HEK293 (cell line): ENCODE data around the gene LSM7.
A peak's percentile ranks its signal among the peaks of the same experiment; 100 is the strongest.

ENCODE experiments used
- CTCF ChIA-PET: fragments of 350-600 bp; formaldehyde crosslinking; extraction: SDS; loops from one replicate; lab custom pipeline; 2021; ENCODE audit warnings: antibody characterized with exemption; lab: Yijun Ruan, JAX
- POLR2A ChIA-PET: fragments of 300-600 bp; formaldehyde crosslinking; extraction: SDS; loops from one replicate; lab custom pipeline; 2020; ENCODE audit warnings: antibody characterized with exemption, inconsistent platforms; lab: Yijun Ruan, JAX
- H3K27ac ChIP-seq: fragments of 200-500 bp; sonication (Bioruptor generic); 2 replicates; pipeline ENCODE4 v1.5.1; 2014; ENCODE audit warnings: low read depth, low read length, control low read depth, inconsistent platforms; ENCODE audit errors: extremely low read depth
- H3K36me3 ChIP-seq, 2 experiments: fragments of 200-500 bp in 1 of 2; sonication (Bioruptor generic) in 1 of 2; 1 replicate in 1 of 2; 2 replicates in 1 of 2; pipeline ENCODE4 v1.5.1; 2014 to 2017; ENCODE audit warnings: inconsistent platforms in 2 of 2, low read length in 2 of 2; ENCODE audit not compliant: control insufficient read depth in 2 of 2, insufficient read depth in 1 of 2
- H3K4me1 ChIP-seq: fragments of 200-500 bp; sonication (Bioruptor generic); 2 replicates; pipeline ENCODE4 v1.5.1; 2014; ENCODE audit warnings: mild to moderate bottlenecking, low read length, inconsistent platforms; ENCODE audit not compliant: control insufficient read depth, insufficient read depth
- H3K4me3 ChIP-seq: 2 replicates; pipeline ENCODE4 v1.5.1; 2011; ENCODE audit warnings: low read depth, mild to moderate bottlenecking, control low read depth, low read length, moderate library complexity
- H3K9me3 ChIP-seq: fragments of 200-500 bp; sonication (Bioruptor generic); 2 replicates; pipeline ENCODE4 v1.5.1; 2014; ENCODE audit warnings: low read depth, low read length, inconsistent platforms; ENCODE audit not compliant: control insufficient read depth, insufficient read depth
- PATZ1 ChIP-seq: fragments of 450-650 bp; formaldehyde crosslinking; IDR thresholded peaks from 2 replicates; pipeline ENCODE4 v1.5.1; 2016; ENCODE audit warnings: missing biosample characterization, missing genetic modification characterization
- SCRT1 ChIP-seq: fragments of 450-650 bp; formaldehyde crosslinking; IDR thresholded peaks from 2 replicates; pipeline ENCODE4 v1.5.1; 2016; ENCODE audit warnings: missing biosample characterization, missing genetic modification characterization, borderline replicate concordance
- SP2 ChIP-seq: fragments of 450-650 bp; formaldehyde crosslinking; IDR thresholded peaks from 2 replicates; pipeline ENCODE4 v1.5.1; 2016; ENCODE audit warnings: missing biosample characterization, missing genetic modification characterization
- ZBTB20 ChIP-seq: fragments of 450-650 bp; formaldehyde crosslinking; IDR thresholded peaks from 2 replicates; pipeline ENCODE4 v1.5.1; 2016; ENCODE audit warnings: missing biosample characterization, missing genetic modification characterization
- ZBTB26 ChIP-seq: fragments of 450-650 bp; formaldehyde crosslinking; optimal IDR thresholded peaks from 2 replicates; pipeline ENCODE3; 2016; ENCODE audit warnings: missing biosample characterization, mild to moderate bottlenecking, missing genetic modification characterization
- ZEB2 ChIP-seq: fragments of 450-650 bp; formaldehyde crosslinking; IDR thresholded peaks from 2 replicates; pipeline ENCODE4 v1.5.1; 2016; ENCODE audit warnings: missing biosample characterization, missing genetic modification characterization
- ZFHX2 ChIP-seq: fragments of 450-650 bp; formaldehyde crosslinking; conservative IDR thresholded peaks from 2 replicates; pipeline ENCODE4 v1.5.1; 2016; ENCODE audit warnings: missing biosample characterization, missing genetic modification characterization
- ZFP69B ChIP-seq: fragments of 450-650 bp; formaldehyde crosslinking; IDR thresholded peaks from 2 replicates; pipeline ENCODE4 v1.5.1; 2016; ENCODE audit warnings: missing biosample characterization, missing genetic modification characterization
- ZNF132 ChIP-seq: fragments of 450-650 bp; formaldehyde crosslinking; IDR thresholded peaks from 2 replicates; pipeline ENCODE4 v1.5.1; 2017; ENCODE audit warnings: missing biosample characterization, missing genetic modification characterization, borderline replicate concordance
- ZNF133 ChIP-seq: fragments of 450-650 bp; formaldehyde crosslinking; IDR thresholded peaks from 2 replicates; pipeline ENCODE4 v1.5.1; 2016; ENCODE audit warnings: missing biosample characterization, missing genetic modification characterization
- ZNF138 ChIP-seq: fragments of 450-650 bp; formaldehyde crosslinking; IDR thresholded peaks from 2 replicates; pipeline ENCODE4 v1.5.1; 2016; ENCODE audit warnings: missing biosample characterization, missing genetic modification characterization, borderline replicate concordance
- ZNF140 ChIP-seq: fragments of 450-650 bp; formaldehyde crosslinking; IDR thresholded peaks from 2 replicates; pipeline ENCODE4 v1.5.1; 2016; ENCODE audit warnings: missing biosample characterization, missing genetic modification characterization
- ZNF157 ChIP-seq: fragments of 450-650 bp; formaldehyde crosslinking; IDR thresholded peaks from 2 replicates; pipeline ENCODE4 v1.5.1; 2016; ENCODE audit warnings: missing biosample characterization, missing genetic modification characterization
- ZNF184 ChIP-seq: fragments of 450-650 bp; IDR thresholded peaks from 2 replicates; pipeline ENCODE4 v1.5.1; 2018; ENCODE audit warnings: missing biosample characterization, mild to moderate bottlenecking, missing genetic modification characterization
- ZNF280D ChIP-seq: fragments of 450-650 bp; formaldehyde crosslinking; IDR thresholded peaks from 2 replicates; pipeline ENCODE4 v1.5.1; 2016; ENCODE audit warnings: missing biosample characterization, missing genetic modification characterization
- ZNF37A ChIP-seq: fragments of 450-650 bp; IDR thresholded peaks from 2 replicates; pipeline ENCODE4 v1.5.1; 2018; ENCODE audit warnings: missing biosample characterization, missing genetic modification characterization
- ZNF394 ChIP-seq: fragments of 450-650 bp; formaldehyde crosslinking; IDR thresholded peaks from 2 replicates; pipeline ENCODE4 v1.5.1; 2016; ENCODE audit warnings: missing biosample characterization, missing genetic modification characterization, mild to moderate bottlenecking, moderate library complexity, borderline replicate concordance
- ZNF426 ChIP-seq: fragments of 450-650 bp; formaldehyde crosslinking; IDR thresholded peaks from 2 replicates; pipeline ENCODE4 v1.5.1; 2017; ENCODE audit warnings: missing biosample characterization, missing genetic modification characterization, mild to moderate bottlenecking, inconsistent platforms, moderate library complexity
- ZNF521 ChIP-seq: fragments of 450-650 bp; formaldehyde crosslinking; IDR thresholded peaks from 2 replicates; pipeline ENCODE4 v1.5.1; 2017; ENCODE audit warnings: missing biosample characterization, mild to moderate bottlenecking, missing genetic modification characterization
- ZNF548 ChIP-seq: fragments of 450-650 bp; formaldehyde crosslinking; IDR thresholded peaks from 2 replicates; pipeline ENCODE4 v1.5.1; 2016; ENCODE audit warnings: missing biosample characterization, missing genetic modification characterization
- ZNF580 ChIP-seq: fragments of 450-650 bp; formaldehyde crosslinking; IDR thresholded peaks from 2 replicates; pipeline ENCODE4 v1.5.1; 2016; ENCODE audit warnings: missing biosample characterization, missing genetic modification characterization
- ZNF596 ChIP-seq: fragments of 450-650 bp; IDR thresholded peaks from 2 replicates; pipeline ENCODE4 v1.5.0; 2018; ENCODE audit warnings: missing biosample characterization, mild to moderate bottlenecking, missing genetic modification characterization, moderate library complexity
- ZNF600 ChIP-seq: fragments of 450-650 bp; formaldehyde crosslinking; IDR thresholded peaks from 2 replicates; pipeline ENCODE4 v1.5.1; 2016; ENCODE audit warnings: missing biosample characterization, missing genetic modification characterization
- ZNF623 ChIP-seq: fragments of 450-650 bp; formaldehyde crosslinking; IDR thresholded peaks from 2 replicates; pipeline ENCODE4 v1.5.1; 2016; ENCODE audit warnings: missing biosample characterization, missing genetic modification characterization
- ZNF768 ChIP-seq: fragments of 450-650 bp; formaldehyde crosslinking; IDR thresholded peaks from 2 replicates; pipeline ENCODE4 v1.5.1; 2018; ENCODE audit warnings: missing biosample characterization, mild to moderate bottlenecking, missing genetic modification characterization

LSM7 gene

GRCh38 chr19:2333807-2334211, 5.4 kb upstream of the LSM7 start (continued):
- TF ChIP-seq ZNF600 (tag by site-specific recombination) (peak; percentile 51), ZNF140 (tag by site-specific recombination) (no peak), ZNF37A (tag by site-specific recombination) (no peak), ZNF521 (no peak), SCRT1 (tag by site-specific recombination) (peak; percentile 27; the same call in 1 of the 2 replicates)

GRCh38 chr19:2333027-2333806, 4.8 kb upstream of the LSM7 start:
- peak overlapping the region; percentile 26; the same call in 1 of the 2 replicates for H3K27ac ChIP-seq
- H3K9me3 ChIP-seq, result no peaks in the 10 kb centered on the region
- POLR2A ChIA-PET, result no interaction called here
- peaks cover 0 to 9% of the 10 kb centered on the region in 2 experiments; a peak in 1 of 3 replicates for H3K36me3 ChIP-seq
- H3K4me1 ChIP-seq, result peaks cover 14% of the 10 kb centered on the region
- CTCF ChIA-PET, result no interaction called here
- H3K4me3 ChIP-seq, result no peak overlapping the region
- no peak for TF ChIP-seq SP2
- no peak for TF ChIP-seq ZNF184
- no peak for TF ChIP-seq ZNF138
- no peak for TF ChIP-seq ZNF623 (tag by site-specific recombination)
- TF ChIP-seq ZEB2 (tag by site-specific recombination), result no peak
- no peak for TF ChIP-seq ZFP69B (tag by site-specific recombination)
- TF ChIP-seq ZNF596 (tag by site-specific recombination), result no peak
- TF ChIP-seq PATZ1 (tag by site-specific recombination), result no peak
- TF ChIP-seq ZNF133 (tag by site-specific recombination), result no peak
- TF ChIP-seq ZBTB20 (tag by site-specific recombination), result no peak
- no peak for TF ChIP-seq ZBTB26 (tag by site-specific recombination)
- TF ChIP-seq ZNF548 (tag by site-specific recombination), result no peak
- no peak for TF ChIP-seq ZNF394 (tag by site-specific recombination)
- TF ChIP-seq ZFHX2 (tag by site-specific recombination), result no peak
- no peak for TF ChIP-seq ZNF426 (tag by site-specific recombination)
- TF ChIP-seq ZNF768 (tag by site-specific recombination), result no peak
- no peak for TF ChIP-seq ZNF132 (tag by site-specific recombination)
- no peak for TF ChIP-seq ZNF157
- TF ChIP-seq ZNF280D, result no peak
- TF ChIP-seq ZNF580 (tag by site-specific recombination), result no peak
